Measurements from ENCODE around the gene FRMD8.
"Not testable (repeated sequence)": the region's sequence is repeated elsewhere in the genome, so short reads cannot be mapped to it uniquely, and the experiment has no call there.

FRMD8 gene

DNA sequence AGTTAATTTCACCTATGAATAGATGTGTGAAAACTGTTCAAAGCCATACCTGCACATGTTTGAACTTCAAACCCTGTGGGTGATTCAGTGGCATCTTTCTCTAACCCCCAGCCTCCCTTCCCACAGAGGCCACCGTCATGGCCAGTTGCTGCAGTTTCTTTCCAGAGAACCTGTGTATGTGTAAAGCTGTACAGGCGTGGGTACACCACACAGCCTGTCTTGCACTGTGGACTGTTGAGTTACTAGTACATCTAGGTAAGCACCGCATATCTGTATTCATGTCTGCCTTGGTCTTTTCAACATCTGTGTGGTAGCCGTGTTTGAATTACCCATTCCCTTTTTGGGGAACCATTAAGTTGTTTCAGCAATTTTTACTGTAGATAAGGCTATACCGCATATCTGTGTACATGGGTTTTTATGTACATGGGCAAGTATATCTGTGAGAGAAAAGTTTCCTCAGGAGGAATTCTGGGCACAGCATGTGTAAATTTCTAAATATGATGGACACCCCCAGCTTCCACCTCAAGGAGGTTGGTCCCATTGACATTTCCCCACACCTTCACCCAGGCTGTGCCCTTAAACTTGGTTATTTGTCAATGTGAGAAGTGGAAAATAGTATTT is 50.1 kb downstream of the FRMD8 start:
- DNase-seq (ENCODE audit: low read depth in 2 of 2), result no peak

DNA sequence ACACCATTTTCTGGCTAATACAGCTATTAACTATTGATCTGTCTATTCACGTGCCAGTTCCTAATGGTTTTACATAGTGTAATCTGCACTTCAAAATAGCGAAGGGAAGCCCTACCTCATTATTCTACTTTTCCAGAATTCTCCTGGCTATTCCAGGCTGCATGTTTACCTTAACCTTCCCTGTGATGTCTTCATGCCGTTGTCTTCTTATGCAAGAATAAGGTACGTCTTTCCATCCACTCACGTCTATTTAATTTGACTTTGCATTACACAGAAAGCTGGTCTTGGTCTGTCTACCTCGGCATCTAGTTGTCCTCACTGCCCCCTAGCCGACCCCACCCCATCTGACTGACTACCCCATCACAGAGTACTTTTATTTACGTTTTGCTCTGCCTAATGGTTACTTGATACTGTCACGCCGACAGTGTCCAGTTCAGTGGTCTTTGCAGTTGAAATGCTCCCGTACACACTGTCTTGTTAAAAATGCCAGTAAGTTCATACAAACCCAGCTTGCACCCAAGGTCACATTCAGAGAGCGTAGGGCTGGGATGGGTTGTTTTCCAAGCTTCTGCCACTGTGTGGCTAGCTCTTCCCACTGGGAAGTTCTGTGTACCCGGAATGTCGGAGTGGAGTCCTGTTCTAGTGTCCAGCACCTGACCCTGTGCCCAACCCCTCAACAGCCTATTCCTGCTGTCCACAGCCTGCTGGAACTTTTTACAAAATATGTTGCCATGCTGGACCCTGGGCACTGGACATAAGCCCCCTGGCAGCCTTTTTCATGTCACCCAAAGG is 51.2 kb downstream of the FRMD8 start:
- no peak for DNase-seq (ENCODE audit: low read depth in 2 of 2)

DNA sequence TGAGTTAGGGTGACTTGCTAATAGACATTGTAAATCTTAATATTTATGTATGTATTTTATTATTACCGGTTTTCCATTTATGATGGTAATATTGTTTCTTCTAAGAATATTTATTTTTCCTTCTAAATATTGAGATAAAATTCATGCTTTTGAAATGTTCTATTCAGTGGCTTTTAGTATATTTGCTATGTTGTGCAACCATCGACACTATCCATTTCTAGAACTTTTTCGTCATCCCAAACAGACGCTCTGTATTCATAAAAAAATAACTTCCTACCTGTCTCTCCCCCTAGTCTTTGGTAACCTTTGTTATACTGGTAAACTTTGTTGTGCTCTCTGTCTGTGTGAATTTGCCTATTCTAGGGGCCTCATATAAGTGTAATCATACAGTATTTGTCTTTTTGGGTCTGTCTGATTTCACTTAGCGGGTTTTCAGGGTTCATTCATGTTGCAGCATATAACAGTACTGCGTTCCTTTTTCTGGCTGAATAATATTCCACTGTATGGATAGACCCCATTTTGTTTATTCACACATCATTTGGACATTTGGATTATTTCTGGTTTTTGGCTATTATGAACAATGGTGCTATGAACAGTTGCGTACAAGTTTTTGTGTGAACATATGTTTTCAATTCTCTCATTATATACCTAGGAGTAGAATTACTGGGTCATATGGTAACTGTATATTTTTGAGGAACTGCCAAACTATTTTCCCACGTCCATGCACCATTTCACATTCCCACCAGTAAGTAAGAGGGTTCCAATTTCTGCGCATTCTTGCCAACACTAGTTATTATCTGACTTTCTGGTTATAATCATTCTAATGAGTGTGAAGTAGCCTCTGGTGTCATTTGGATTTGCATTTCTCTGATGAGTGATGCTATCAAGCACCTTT is 52.1 kb downstream of the FRMD8 start:
- no peak for DNase-seq (ENCODE audit: low read depth in 2 of 2)

DNA sequence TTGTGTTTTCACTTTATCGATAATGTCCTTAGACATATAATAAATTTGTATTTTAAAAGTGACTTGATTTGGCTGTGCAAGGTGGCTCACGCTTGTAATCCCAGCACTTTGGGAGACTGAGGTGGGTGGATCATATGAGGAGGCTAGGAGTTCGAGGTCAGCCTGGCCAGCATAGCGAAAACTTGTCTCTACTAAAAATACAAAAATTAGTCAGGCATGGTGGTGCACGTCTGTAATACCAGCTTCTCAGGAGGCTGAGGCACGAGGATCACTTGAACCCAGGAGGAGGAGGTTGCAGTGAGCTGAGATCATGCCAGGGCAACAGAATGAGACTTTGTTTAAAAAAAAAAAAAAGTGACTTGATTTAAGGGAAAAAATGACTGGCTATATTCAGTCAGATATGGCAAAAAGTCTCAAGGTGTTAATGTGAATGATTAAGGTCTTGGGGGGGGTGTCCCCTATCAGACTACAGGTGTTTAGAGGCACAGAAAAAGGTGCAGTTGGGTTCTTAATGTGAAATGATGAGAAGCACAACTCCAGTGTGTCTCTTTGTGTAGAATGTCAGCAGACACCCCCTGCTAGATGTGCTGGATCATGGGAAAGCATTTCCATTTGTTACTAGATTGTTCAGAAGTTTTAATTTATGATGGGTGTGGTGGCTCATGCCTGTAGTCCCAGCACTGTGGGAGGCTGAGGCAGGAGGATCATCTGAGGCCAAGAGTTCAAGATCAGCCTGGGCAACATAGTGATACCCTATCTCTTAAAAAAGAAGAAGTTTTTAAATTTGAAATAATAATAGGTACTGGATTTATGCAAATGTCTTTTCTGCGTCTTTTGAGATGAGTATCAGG is 53.1 kb downstream of the FRMD8 start:
- no peak for DNase-seq (ENCODE audit: low read depth in 2 of 2)

DNA sequence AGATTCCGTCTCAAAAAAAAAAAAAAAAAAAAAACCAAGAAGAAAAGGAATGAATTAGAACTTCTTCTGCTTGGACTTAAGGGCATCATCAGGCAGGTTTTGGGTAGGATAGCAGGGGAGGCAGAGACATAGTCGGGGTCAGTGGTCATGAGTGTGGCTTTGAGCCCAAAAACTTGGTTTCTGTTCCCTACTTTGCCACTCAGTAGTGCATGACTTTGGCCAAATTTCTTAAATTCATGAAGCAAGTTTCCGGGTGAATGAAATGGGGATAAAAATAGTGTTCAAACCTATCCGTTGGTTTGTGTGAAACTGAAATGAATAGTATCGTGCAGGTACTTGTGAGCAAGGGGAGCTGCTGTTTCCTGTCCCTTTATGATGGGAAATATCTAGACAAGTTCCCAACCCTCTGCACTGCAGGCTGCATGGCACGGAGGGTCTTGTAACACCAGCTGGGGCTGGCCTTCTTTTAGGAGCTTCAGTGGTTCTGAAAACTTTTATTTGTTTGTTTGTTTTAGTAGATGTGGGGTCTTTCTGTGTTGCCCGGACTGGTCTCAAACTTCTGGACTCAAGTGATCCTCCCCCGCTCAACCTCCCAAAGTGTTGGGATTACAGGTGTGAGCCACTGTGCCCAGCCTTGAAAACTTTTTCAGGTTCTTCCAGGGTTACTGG is 54.5 kb downstream of the FRMD8 start:
- no peak for DNase-seq (ENCODE audit: low read depth in 2 of 2)

DNA sequence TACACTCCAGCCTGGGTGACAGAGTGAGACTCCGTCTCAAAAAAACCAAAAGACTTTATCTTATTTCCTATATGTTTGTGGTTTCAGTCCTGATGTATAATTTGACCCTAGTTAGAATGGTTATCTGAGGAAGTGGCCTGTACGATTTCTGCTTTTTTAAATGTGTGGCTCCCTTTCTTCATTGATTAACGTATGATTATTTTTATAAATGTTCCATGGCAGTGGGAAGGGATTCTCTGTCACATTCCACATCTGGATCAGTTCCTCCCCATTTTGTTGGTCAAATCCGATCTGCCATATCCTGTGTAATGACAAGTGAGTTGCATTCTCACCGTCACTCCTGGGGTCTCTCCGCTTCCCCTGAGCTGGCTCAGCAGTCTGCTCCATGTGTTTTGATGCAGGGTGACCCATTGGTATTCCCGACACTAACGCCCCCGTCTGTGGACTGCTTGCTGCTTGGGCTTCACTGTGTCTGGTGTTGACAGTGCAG is 56.5 kb downstream of the FRMD8 start:
- DNase-seq (ENCODE audit: low read depth in 2 of 2), result no peak

DNA sequence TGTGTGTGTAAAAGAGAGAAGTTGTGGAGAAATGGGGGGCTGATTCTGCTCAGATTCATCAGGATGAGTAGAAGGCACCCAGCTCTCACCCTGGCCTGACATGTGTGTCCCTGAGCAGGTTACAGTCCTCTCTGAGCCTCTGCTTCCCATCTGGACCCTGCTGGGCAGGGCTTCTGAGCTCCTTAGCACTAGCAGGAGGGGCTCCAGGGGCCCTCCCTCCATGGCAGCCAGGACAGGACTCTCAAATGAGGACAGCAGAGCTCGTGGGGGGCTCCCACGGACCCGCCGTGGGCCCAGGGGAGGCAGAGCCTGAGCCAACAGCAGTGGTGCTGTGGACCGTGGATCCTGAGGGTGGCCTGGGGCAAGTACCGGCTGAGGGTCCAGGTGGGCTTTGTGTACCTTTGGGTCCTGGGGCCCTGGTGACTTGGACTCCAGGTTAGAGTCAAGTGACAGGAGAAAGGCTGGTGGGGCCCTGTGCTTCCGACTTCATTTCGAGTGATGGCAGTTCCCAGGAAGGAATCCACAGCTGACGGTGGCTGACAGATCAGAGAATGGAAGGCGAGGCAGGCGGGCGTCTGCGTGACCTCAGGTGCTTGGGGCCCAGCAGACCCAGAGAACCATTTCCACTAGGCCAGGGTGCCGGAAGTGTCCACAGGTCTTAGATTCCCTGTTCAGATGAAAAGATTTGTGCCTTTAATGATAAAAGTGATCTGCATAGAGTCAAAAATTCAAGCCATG is 58.0 kb downstream of the FRMD8 start:
- DNase-seq (ENCODE audit: low read depth in 2 of 2), result no peak

DNA sequence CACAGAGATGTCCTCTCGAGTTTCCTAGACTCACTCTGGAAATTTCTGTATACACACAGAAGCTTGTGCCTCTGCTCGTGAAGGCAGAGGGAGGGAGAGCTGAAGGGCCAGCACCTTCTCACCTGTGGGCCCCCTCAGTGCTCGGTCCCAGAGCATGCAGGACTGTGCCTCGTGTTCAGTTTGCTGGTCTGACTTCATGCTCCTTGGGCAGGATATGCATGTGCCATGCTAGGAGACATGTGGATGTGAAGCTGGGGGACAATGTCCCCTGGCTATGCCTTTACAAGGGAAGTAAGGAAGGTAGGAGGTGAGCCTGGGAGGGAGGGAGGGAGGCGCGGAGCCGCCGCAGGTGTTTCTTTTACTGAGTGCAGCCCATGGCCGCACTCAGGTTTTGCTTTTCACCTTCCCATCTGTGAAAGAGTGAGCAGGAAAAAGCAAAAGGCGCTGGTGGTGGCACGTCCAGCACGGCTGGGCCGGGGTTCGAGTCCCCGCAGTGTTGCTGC is 58.7 kb downstream of the FRMD8 start:
- DNase-seq (ENCODE audit: low read depth in 2 of 2), result no peak

DNA sequence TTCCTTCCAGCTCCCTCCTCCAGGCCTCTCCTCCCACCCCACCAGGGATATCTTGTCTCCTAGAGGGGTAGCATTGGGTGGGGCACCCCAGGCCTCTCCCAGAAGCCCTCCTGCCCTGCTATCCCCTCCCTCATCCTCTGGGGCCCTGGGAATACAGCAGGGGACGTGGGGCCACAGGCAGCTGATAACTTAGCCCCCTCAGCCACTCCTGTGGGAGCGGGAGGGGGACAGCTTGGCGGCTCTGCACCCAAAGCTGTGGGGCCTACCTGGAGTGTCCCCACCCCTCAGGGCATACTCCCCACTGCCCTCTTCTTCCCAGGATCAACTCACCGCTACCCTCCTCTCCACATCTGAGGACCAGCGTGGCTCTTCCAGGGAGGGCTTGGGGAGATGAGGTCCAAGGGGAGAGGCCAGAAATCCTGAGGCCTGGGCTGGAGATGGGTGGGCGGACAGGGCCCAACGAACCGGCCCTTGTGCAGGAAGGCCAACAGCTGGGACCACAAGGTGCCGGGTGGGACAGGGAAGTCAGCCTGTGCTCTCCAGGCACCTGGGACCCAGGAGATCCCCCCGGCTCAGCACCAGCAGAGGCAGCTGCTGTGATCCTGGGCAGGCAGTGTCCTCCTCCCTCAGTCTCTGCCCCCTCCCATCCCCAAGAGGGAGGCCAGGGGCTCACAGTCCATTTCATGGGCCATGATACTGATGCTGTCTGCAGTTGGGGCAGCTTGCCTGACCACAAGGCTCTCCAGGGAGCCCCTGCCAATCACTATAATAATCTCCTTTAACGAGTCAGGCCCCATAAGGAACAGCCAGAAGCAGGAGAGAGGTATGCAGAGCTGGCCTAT is 59.4 kb downstream of the FRMD8 start:
- DNase-seq (ENCODE audit: low read depth in 2 of 2), result no peak

DNA sequence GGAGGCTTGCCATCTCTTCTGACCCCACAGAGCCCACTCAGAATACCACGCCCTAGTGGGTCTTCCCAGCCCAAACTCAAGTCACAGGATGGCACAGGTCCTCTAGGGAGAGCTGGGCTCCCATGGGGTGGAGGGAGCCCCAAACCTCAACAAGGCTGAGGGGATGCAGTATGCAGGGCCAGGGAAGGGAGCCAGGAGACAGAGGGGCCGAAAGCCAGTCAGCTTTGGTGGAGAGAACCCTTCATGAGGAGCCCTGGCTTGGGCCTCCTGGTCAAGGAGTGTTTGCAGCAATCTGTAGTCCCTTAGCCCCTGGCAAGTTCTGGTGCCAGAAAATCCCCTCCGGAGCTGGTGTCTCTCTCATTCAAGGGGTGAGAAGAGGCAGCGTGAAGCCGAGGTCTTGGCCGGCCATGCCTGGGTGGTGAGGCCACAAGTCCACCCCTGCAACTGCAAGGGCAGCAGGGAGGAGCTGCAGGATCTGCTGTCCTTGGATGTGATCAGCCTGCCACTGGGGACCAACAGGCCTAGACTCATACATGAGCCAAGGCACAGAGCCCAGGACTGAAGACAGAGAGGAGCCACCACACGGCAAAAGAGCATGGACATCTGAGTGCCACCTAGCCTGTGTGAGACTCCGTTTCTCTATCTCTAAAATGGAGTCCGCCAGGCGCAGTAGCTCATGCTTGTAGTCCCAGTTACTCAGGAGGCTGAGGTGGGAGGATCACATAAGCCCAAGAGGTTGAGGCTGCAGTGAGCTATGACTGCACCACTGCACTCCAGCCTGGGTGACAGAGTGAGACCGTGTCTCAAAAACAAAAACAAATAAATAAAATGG is 60.2 kb downstream of the FRMD8 start:
- DNase-seq (ENCODE audit: low read depth in 2 of 2), result no peak

DNA sequence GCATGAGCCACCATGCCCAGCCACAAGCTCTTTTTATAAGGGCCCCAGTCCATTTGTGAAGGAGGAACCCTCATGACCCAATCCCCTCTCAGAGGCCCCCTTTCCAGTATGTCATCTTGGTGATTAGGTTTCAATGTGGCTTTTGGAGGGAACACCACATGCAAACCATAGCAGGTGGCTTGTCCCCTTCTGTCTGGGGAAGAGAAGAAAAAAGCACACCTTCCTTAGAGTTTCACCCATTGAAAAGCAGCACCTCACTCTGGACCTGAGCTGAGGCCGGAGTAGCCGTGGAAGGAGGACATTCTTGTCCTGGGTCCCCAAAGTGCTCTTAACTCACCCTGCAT is 61.6 kb downstream of the FRMD8 start:
- no peak for DNase-seq (ENCODE audit: low read depth in 2 of 2)

DNA sequence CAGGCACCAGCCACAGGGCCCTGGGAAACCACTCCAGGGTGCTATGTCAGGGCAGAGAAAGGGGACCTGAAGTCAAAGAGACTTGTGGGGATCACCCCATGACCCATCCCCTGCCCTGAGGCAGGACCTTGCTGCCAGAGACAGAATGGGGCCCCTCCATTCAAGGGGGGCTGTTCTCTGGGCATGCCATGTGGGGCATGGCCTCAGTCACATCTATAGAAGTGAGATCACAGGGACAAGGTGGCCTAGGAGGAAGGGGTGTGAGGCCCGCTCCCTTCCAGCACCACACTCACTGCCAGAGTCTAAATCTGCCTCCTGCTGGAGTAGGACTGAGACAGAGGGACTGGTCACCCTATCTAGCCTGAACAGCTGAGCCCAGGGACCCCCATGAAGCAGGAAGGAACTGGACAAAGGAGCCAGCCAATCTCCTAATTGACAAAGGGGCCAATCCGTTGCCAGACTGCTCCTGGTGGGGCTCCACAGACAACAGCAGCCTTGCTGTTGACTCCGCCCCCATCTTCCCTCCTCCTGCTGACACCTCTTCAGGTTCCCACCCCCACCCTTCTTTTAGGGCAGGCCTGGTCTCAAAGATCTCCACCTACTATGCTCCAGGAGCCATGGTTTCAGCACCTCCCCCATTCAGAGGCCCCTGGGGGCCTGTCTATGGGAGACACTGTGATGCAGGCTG is 62.1 kb downstream of the FRMD8 start:
- DNase-seq (ENCODE audit: low read depth in 2 of 2), result no peak

DNA sequence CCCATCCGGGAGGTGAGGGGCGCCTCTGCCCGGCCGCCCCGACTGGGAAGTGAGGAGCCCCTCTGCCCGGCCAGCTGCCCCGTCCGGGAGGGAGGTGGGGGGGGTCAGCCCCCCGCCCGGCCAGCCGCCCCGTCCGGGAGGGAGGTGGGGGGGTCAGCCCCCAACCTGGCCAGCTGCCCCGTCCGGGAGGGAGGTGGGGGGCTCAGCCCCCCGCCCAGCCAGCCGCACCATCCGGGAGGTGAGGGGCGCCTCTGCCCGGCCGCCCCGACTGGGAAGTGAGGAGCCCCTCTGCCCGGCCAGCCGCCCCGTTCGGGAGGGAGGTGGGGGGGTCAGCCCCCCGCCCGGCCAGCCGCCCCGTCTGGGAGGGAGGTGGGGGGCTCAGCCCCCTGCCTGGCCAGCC is 64.9 kb downstream of the FRMD8 start:
- not testable (repeated sequence) for DNase-seq (ENCODE audit: low read depth in 2 of 2)

DNA sequence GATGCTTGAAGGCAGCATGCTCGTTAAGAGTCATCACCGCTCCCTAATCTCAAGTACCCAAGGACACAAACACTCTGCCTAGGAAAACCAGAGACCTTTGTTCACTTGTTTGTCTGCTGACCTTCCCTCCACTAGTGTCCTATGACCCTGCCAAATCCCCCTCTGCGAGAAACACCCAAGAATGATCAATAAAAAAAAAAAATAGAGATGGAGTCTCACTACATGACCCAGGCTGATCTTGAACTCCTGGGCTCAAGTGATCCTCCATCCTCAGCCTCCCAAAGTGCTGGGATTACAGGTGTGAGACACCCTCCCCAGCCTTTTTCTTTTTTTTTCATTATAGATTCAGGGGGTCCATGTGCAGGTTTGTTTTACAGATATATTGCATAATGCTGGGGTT is 65.8 kb downstream of the FRMD8 start:
- DNase-seq (ENCODE audit: low read depth in 2 of 2), result not testable (repeated sequence)

DNA sequence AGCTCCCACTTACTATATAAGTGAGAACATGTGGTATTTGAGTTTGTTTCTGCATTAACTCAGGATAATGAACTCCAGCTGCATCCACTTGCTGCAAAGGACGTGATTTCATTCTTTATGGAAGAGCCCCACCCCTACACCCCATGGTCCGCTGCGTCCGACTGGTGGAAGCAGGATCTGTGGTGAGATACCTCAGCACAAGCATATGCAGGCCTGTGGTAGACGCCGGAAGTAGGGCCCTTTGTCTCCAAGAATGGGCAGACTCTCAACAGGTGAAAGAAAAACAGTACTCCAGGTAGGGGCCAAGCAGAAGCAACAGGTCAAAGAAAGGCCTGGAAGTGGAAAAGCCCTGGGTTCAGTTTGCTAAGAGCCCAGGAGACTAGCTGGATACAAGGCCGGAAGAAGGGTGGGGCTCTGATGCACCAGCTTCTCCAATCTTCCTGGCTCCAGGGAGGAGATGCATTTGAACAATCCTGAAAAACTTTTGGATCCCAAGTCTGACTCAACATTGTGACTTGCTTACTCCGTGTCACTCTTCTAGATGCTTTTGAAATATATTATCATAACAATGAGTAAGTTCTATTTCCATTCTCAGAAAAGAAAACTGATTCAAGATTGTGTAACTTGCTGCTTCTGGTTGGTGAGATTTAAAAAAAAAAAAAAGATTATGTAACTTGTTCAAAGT is 66.5 kb downstream of the FRMD8 start:
- DNase-seq (ENCODE audit: low read depth in 2 of 2), result no peak

DNA sequence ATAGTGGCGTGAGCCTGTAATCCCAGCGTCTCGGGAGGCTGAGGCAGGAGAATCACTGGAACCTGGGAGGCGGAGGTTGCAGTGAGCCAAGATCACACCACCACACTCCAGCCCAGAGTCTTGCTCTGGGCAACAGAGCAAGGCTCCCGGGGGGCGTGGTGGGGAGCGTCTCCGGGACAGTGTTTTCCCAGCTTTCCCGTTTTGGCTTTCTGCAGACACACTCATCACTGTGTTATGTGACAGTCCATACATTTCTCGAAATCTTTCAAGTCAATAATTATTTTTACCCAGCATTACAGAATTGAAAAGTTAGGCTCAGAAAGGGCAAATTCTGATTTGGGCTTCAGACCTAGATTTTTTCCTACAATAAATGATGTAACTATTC is 67.9 kb downstream of the FRMD8 start:
- no peak for DNase-seq (ENCODE audit: low read depth in 2 of 2)

Measured in stimulated activated CD8-positive, alpha-beta memory T cell treated with anti-CD3 and anti-CD28 coated beads, Interleukin-2, amount 100 ng/mL, for 48 hours (primary cell).